ENCODE results near the gene LCA5L. TPM values are rescaled to one million over a fixed set of nuclear protein-coding genes. Genes with fewer than 3 reads are reported as not detected.
"Not testable (repeated sequence)": the region's sequence is repeated elsewhere in the genome, so short reads cannot be mapped to it uniquely, and the experiment has no call there.

Gene LCA5L
- total RNA-seq, 1 donor from 2014 or later: 1.4 TPM

DNA sequence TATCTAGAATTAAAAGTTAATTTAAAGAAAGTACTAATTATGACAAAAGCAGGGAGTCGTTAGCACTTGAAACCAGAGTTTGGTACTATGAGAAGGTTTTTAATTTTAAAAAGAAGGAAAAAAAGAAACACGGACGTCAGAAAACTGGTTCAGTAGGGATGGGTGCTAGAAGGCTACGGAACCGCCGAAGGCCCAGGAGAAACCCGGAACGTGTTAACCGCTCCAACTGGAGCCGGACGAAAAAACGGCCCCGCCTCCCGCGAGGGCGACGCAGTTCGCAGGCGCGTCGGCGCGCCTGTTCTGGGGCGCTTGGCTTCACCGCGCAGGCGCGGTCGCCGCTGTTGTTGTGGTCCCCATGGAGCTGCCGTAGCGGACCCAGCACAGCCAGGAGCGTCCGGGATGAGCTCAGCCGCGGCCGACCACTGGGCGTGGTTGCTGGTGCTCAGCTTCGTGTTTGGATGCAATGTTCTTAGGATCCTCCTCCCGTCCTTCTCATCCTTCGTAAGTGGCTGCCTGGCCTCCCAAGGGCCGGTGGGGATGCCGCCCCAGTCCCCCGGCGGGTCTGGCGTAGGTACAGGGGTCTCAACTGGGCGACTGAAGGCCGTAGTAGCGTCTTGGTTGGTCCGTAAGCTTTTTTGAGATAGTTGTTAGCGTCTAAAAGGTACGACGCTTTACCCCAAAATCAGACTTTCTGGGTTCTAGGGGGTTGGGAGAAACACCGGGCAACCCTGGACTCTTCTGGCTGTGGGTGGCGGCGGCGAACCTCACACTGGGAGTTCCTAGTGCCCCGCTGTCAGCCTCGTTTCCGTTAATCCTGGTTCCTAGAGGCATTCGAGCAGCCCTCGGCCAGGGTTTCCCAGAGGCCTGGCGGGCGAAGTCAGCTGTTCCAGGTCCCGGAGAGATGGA, 65.3 kb downstream of the LCA5L start:
- H3K4me3 Mint-ChIP-seq: peak overlapping the region; percentile 97
- peaks cover 2% of the 10 kb centered on the region for H3K27me3 Mint-ChIP-seq (ENCODE audit: low read depth)
- peaks cover 25% of the 10 kb centered on the region for H3K4me1 Mint-ChIP-seq
- TF ChIP-seq, protein P1, sequence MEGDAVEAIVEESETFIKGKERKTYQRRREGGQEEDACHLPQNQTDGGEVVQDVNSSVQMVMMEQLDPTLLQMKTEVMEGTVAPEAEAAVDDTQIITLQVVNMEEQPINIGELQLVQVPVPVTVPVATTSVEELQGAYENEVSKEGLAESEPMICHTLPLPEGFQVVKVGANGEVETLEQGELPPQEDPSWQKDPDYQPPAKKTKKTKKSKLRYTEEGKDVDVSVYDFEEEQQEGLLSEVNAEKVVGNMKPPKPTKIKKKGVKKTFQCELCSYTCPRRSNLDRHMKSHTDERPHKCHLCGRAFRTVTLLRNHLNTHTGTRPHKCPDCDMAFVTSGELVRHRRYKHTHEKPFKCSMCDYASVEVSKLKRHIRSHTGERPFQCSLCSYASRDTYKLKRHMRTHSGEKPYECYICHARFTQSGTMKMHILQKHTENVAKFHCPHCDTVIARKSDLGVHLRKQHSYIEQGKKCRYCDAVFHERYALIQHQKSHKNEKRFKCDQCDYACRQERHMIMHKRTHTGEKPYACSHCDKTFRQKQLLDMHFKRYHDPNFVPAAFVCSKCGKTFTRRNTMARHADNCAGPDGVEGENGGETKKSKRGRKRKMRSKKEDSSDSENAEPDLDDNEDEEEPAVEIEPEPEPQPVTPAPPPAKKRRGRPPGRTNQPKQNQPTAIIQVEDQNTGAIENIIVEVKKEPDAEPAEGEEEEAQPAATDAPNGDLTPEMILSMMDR (conservative IDR thresholded peaks at IDR 0.05): no peak
- peak; percentile 84 for DNase-seq (ENCODE audit: low read depth, low spot score)
- no peaks in the 10 kb centered on the region for H3K36me3 Mint-ChIP-seq (ENCODE audit: low read depth)
- peak overlapping the region; percentile 95 for H3K27ac Mint-ChIP-seq (ENCODE audit: unreplicated experiment)
- no peaks in the 10 kb centered on the region for H3K9me3 Mint-ChIP-seq

DNA sequence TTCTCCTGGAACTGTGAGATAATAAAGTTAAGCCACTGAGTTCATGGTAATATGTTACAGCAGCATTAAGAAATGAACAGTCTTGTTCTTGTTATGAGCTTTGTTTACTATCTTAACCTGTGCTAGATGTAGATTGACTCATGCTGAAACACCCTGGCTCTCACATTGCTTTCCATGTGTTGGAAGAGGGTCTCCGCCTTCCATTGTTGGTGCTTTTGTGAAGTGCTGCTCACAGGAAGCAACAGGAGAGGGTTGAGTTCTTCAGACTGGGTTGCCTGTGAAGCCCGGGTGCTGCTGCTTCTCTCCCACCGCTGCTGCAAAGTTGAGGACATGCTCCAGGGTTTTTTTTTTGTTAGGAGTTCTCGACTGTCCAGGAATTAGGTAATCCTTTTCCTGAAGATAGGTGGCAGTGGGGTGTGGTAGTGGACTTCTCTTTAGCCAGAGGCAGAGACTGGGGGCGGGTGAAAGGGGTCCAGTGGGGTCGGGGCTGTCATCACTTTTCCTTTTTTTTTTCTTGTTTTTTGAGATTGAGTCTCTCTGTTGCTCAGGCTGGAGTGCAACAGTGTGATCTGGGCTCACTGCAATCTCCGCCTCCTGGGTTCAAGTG, 68.0 kb downstream of the LCA5L start:
- H3K9me3 Mint-ChIP-seq: no peaks in the 10 kb centered on the region
- TF ChIP-seq, protein P1 (conservative IDR thresholded peaks at IDR 0.05): no peak
- no peaks in the 10 kb centered on the region for H3K36me3 Mint-ChIP-seq (ENCODE audit: low read depth)

GRCh38 chr21:39375446-39375845, 70.1 kb downstream of the LCA5L start:
- Mint-ChIP-seq H3K9me3 (no peaks in the 10 kb centered on the region), H3K27ac (ENCODE audit: unreplicated experiment) (no peak overlapping the region), H3K36me3 (ENCODE audit: low read depth) (no peaks in the 10 kb centered on the region), H3K4me1 (peaks cover 15% of the 10 kb centered on the region), H3K4me3 (no peak overlapping the region), H3K27me3 (ENCODE audit: low read depth) (peaks cover 14% of the 10 kb centered on the region)
- no peak for DNase-seq (ENCODE audit: low read depth, low spot score)
- TF ChIP-seq, protein P1 (conservative IDR thresholded peaks at IDR 0.05): no peak

More for the DNA sequence above, 68.0 kb downstream of the LCA5L start:
- Mint-ChIP-seq H3K27ac (ENCODE audit: unreplicated experiment) (no peak overlapping the region), H3K27me3 (ENCODE audit: low read depth) (peaks cover 14% of the 10 kb centered on the region), H3K4me1 (peaks cover 31% of the 10 kb centered on the region), H3K4me3 (peak overlapping the region; percentile 0)
- DNase-seq (ENCODE audit: low read depth, low spot score): no peak

- TF ChIP-seq, protein P1 (conservative IDR thresholded peaks at IDR 0.05): no peak
- Mint-ChIP-seq H3K27ac (ENCODE audit: unreplicated experiment) (no peak overlapping the region), H3K36me3 (ENCODE audit: low read depth) (no peaks in the 10 kb centered on the region), H3K9me3 (no peaks in the 10 kb centered on the region), H3K4me1 (peaks cover 9% of the 10 kb centered on the region), H3K27me3 (ENCODE audit: low read depth) (peaks cover 14% of the 10 kb centered on the region), H3K4me3 (no peak overlapping the region)
- DNase-seq (ENCODE audit: low read depth, low spot score): no peak
These were observed 71.5 kb downstream of the LCA5L start for GRCh38 chr21:39374046-39374445.

DNA sequence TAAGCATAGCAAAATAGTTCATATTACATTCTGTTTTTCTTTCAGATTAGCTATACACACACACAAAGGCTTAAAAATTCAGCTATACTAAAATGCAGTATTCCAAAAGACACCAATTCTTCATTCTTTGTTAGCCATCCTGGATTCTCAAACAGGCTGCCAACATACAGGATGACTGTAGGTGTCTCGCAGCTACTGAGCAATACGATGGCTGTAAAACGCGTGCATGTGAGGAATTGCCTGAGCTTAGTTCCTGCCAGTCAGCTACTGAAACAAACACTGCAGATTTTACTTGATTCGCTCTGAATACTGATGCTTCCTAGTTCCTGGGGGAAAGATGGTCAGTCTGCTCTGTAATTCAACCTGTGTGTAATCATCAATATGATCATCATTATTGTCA, 71.9 kb downstream of the LCA5L start:
- TF ChIP-seq, protein P1 (conservative IDR thresholded peaks at IDR 0.05): peak; percentile 53
- no peaks in the 10 kb centered on the region for H3K36me3 Mint-ChIP-seq (ENCODE audit: low read depth)
- no peak overlapping the region for H3K4me3 Mint-ChIP-seq
- no peaks in the 10 kb centered on the region for H3K9me3 Mint-ChIP-seq
- no peak for DNase-seq (ENCODE audit: low read depth, low spot score)
- peaks cover 14% of the 10 kb centered on the region for H3K27me3 Mint-ChIP-seq (ENCODE audit: low read depth)
- H3K4me1 Mint-ChIP-seq: peaks cover 9% of the 10 kb centered on the region
- H3K27ac Mint-ChIP-seq (ENCODE audit: unreplicated experiment): no peak overlapping the region

GRCh38 chr21:39369896-39370288, 75.7 kb downstream of the LCA5L start:
- not testable (repeated sequence) for H3K4me1 Mint-ChIP-seq; H3K27me3 Mint-ChIP-seq (ENCODE audit: low read depth); H3K9me3 Mint-ChIP-seq; H3K4me3 Mint-ChIP-seq; DNase-seq (ENCODE audit: low read depth, low spot score); H3K36me3 Mint-ChIP-seq (ENCODE audit: low read depth); H3K27ac Mint-ChIP-seq (ENCODE audit: unreplicated experiment)
